GM12878 (cell line): ENCODE results near the gene CTNNA2.

Experiments
- CTCF ChIP-seq, 3 experiments: IDR thresholded peaks in 2 of 3; conservative IDR thresholded peaks in 1 of 3; 2 replicates each; pipeline ENCODE4 v1.5.1; 2011; ENCODE audit warnings: low read depth in 3 of 3, low read length in 3 of 3, mild to moderate bottlenecking in 3 of 3, control low read depth in 2 of 3, moderate library complexity in 2 of 3, inconsistent platforms in 1 of 3, mixed read lengths in 1 of 3; ENCODE audit not compliant: control insufficient read depth in 2 of 3, insufficient read depth in 1 of 3; ENCODE audit errors: extremely low read depth in 1 of 3
- NFIC ChIP-seq: IDR thresholded peaks from 2 replicates; pipeline ENCODE4 v1.6.1; 2012; ENCODE audit warnings: low read depth, mild to moderate bottlenecking, inconsistent platforms, low read length, moderate library complexity
- PAX8 ChIP-seq: fragments of 450-650 bp; IDR thresholded peaks from 2 replicates; pipeline ENCODE4 v1.6.1; 2017; ENCODE audit warnings: mild to moderate bottlenecking, moderate library complexity
- POLR2A ChIP-seq: IDR thresholded peaks from 2 replicates; pipeline ENCODE4 v1.6.1; 2011; ENCODE audit warnings: low read depth, mild to moderate bottlenecking, low read length
- POLR2AphosphoS5 ChIP-seq: IDR thresholded peaks from 2 replicates; pipeline ENCODE4 v1.6.1; 2011; ENCODE audit warnings: mild to moderate bottlenecking, low read length, inconsistent platforms
- SMARCA5 ChIP-seq: fragments of 450-650 bp; IDR thresholded peaks from 2 replicates; pipeline ENCODE4 v1.6.1; 2017; ENCODE audit warnings: mild to moderate bottlenecking
- TARDBP ChIP-seq: IDR thresholded peaks from 2 replicates; pipeline ENCODE4 v1.6.1; 2016; ENCODE audit warnings: borderline replicate concordance
- TF ChIP-seq, protein P1 (sequence below): fragments of 450-650 bp; IDR thresholded peaks from 2 replicates; pipeline ENCODE4 v1.6.1; 2017; ENCODE audit warnings: mild to moderate bottlenecking, moderate library complexity

GRCh38 chr2:80169811-80170594 is 657.2 kb downstream of the CTNNA2 start:
- TF ChIP-seq, protein P1, sequence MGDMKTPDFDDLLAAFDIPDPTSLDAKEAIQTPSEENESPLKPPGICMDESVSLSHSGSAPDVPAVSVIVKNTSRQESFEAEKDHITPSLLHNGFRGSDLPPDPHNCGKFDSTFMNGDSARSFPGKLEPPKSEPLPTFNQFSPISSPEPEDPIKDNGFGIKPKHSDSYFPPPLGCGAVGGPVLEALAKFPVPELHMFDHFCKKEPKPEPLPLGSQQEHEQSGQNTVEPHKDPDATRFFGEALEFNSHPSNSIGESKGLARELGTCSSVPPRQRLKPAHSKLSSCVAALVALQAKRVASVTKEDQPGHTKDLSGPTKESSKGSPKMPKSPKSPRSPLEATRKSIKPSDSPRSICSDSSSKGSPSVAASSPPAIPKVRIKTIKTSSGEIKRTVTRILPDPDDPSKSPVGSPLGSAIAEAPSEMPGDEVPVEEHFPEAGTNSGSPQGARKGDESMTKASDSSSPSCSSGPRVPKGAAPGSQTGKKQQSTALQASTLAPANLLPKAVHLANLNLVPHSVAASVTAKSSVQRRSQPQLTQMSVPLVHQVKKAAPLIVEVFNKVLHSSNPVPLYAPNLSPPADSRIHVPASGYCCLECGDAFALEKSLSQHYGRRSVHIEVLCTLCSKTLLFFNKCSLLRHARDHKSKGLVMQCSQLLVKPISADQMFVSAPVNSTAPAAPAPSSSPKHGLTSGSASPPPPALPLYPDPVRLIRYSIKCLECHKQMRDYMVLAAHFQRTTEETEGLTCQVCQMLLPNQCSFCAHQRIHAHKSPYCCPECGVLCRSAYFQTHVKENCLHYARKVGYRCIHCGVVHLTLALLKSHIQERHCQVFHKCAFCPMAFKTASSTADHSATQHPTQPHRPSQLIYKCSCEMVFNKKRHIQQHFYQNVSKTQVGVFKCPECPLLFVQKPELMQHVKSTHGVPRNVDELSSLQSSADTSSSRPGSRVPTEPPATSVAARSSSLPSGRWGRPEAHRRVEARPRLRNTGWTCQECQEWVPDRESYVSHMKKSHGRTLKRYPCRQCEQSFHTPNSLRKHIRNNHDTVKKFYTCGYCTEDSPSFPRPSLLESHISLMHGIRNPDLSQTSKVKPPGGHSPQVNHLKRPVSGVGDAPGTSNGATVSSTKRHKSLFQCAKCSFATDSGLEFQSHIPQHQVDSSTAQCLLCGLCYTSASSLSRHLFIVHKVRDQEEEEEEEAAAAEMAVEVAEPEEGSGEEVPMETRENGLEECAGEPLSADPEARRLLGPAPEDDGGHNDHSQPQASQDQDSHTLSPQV, result no peak
- no peak for TF ChIP-seq CTCF (IDR thresholded peaks at IDR 0.05 in 2 of 3, conservative IDR thresholded peaks at IDR 0.05 in 1 of 3; ENCODE audit: control insufficient read depth in 2 of 3, extremely low read depth in 1 of 3, insufficient read depth in 1 of 3, low read depth in 3 of 3, low read length in 3 of 3)
- TF ChIP-seq POLR2AphosphoS5, result no peak
- no peak for TF ChIP-seq SMARCA5
- no peak for TF ChIP-seq POLR2A
- TF ChIP-seq TARDBP, result no peak
- no peak for TF ChIP-seq NFIC
- TF ChIP-seq PAX8, result no peak
